H9 (cell line): ENCODE data around the gene XPNPEP2. TPM values are rescaled to one million over a fixed set of nuclear protein-coding genes. Genes with fewer than 3 reads are reported as not detected.

Source experiments
- DNase-seq: peaks from one replicate; pipeline ENCODE4 v3.0.0-alpha.2; 2017
- H2AFZ ChIP-seq: one replicate; pipeline ENCODE4 v1.6.1; 2013; ENCODE audit warnings: mild to moderate bottlenecking, low read length, control low read depth, moderate library complexity
- H2AK5ac ChIP-seq: 2 replicates; pipeline ENCODE4 v1.6.1; 2013; ENCODE audit warnings: low read length, control low read depth, mixed read lengths; ENCODE audit not compliant: insufficient read length
- H2BK120ac ChIP-seq: one replicate; pipeline ENCODE4 v1.6.1; 2013; ENCODE audit warnings: low read depth, mild to moderate bottlenecking, low read length, control low read depth, inconsistent platforms; ENCODE audit not compliant: poor library complexity, severe bottlenecking
- H2BK12ac ChIP-seq: 2 replicates; pipeline ENCODE4 v1.6.1; 2013; ENCODE audit warnings: low read length, control low read depth, mixed read lengths, low read depth; ENCODE audit not compliant: insufficient read length
- H2BK15ac ChIP-seq: 2 replicates; pipeline ENCODE4 v1.6.1; 2013; ENCODE audit warnings: low read depth, low read length, control low read depth
- H2BK20ac ChIP-seq: one replicate; pipeline ENCODE4 v1.6.1; 2013; ENCODE audit warnings: low read depth, mild to moderate bottlenecking, low read length, control low read depth, inconsistent platforms; ENCODE audit not compliant: poor library complexity, severe bottlenecking
- H2BK5ac ChIP-seq: 2 replicates; pipeline ENCODE4 v1.6.1; 2013; ENCODE audit warnings: low read length, control low read depth, mixed read lengths; ENCODE audit not compliant: insufficient read length
- H3K14ac ChIP-seq: 2 replicates; pipeline ENCODE4 v1.6.1; 2013; ENCODE audit warnings: low read length, control low read depth; ENCODE audit not compliant: insufficient read depth
- H3K18ac ChIP-seq: 2 replicates; pipeline ENCODE4 v1.6.1; 2013; ENCODE audit warnings: low read depth, mild to moderate bottlenecking, mixed read lengths, low read length, control low read depth; ENCODE audit not compliant: insufficient read length
- H3K23ac ChIP-seq: 2 replicates; pipeline ENCODE4 v1.6.1; 2013; ENCODE audit warnings: low read length, control low read depth, mixed read lengths, low read depth; ENCODE audit not compliant: insufficient read length
- H3K23me2 ChIP-seq: 2 replicates; pipeline ENCODE4 v1.6.1; 2013; ENCODE audit warnings: low read depth, mild to moderate bottlenecking, mixed read lengths, low read length, control low read depth; ENCODE audit not compliant: insufficient read length, poor library complexity, severe bottlenecking
- H3K27ac ChIP-seq: 2 replicates; pipeline ENCODE4 v1.5.1; 2013; ENCODE audit warnings: low read length, control low read depth, mixed read lengths, low read depth; ENCODE audit not compliant: insufficient read length
- H3K27me3 ChIP-seq: 2 replicates; pipeline ENCODE4 v1.6.1; 2013; ENCODE audit warnings: low read length, control low read depth, inconsistent platforms; ENCODE audit not compliant: insufficient read depth
- H3K4ac ChIP-seq: 2 replicates; pipeline ENCODE4 v1.6.1; 2013; ENCODE audit warnings: low read depth, mild to moderate bottlenecking, control low read depth, inconsistent platforms, low read length, moderate library complexity
- H3K4me1 ChIP-seq: 2 replicates; pipeline ENCODE4 v1.6.1; 2013; ENCODE audit warnings: low read length, control low read depth, inconsistent platforms; ENCODE audit not compliant: insufficient read depth
- H3K4me2 ChIP-seq: 2 replicates; pipeline ENCODE4 v1.6.1; 2013; ENCODE audit warnings: low read length, control low read depth, mixed read lengths; ENCODE audit not compliant: insufficient read length, insufficient read depth
- H3K56ac ChIP-seq: 2 replicates; pipeline ENCODE4 v1.6.1; 2013; ENCODE audit warnings: low read depth, mild to moderate bottlenecking, mixed read lengths, low read length, control low read depth; ENCODE audit not compliant: insufficient read length
- H3K79me1 ChIP-seq: 2 replicates; pipeline ENCODE4 v1.6.1; 2013; ENCODE audit warnings: low read depth, mild to moderate bottlenecking, moderate library complexity, low read length, control low read depth, inconsistent platforms; ENCODE audit not compliant: insufficient read depth, poor library complexity, severe bottlenecking
- H3K79me2 ChIP-seq: 2 replicates; pipeline ENCODE4 v1.6.1; 2013; ENCODE audit warnings: low read length, control low read depth, inconsistent platforms; ENCODE audit not compliant: insufficient read depth
- H3K9ac ChIP-seq: 2 replicates; pipeline ENCODE4 v1.6.1; 2013; ENCODE audit warnings: low read length, control low read depth, mixed read lengths; ENCODE audit not compliant: insufficient read length; ENCODE audit errors: extremely low read depth
- H3K9me3 ChIP-seq: one replicate; pipeline ENCODE4 v1.6.1; 2013; ENCODE audit warnings: low read depth, low read length, inconsistent platforms; ENCODE audit not compliant: control insufficient read depth
- H3T11ph ChIP-seq: one replicate; pipeline ENCODE4 v1.6.1; 2013; ENCODE audit warnings: mild to moderate bottlenecking, low read length, control low read depth, inconsistent platforms
- H4K20me1 ChIP-seq: one replicate; pipeline ENCODE4 v1.6.1; 2013; ENCODE audit not compliant: control insufficient read depth, insufficient read length, insufficient read depth
- H4K5ac ChIP-seq: 2 replicates; pipeline ENCODE4 v1.6.1; 2013; ENCODE audit warnings: low read depth, mild to moderate bottlenecking, mixed read lengths, low read length, control low read depth; ENCODE audit not compliant: insufficient read length
- H4K8ac ChIP-seq: replicated peaks from 2 replicates; pipeline ENCODE4 v1.6.1; 2013; ENCODE audit warnings: low read length, control low read depth, mixed read lengths, low read depth; ENCODE audit not compliant: insufficient read length
- H4K91ac ChIP-seq: 2 replicates; pipeline ENCODE4 v1.6.1; 2013; ENCODE audit warnings: low read depth, mild to moderate bottlenecking, moderate library complexity, mixed read lengths, low read length, control low read depth; ENCODE audit not compliant: insufficient read length
- H3K27ac Mint-ChIP-seq, 3 experiments: 2 replicates in 2 of 3; 3 replicates in 1 of 3; pipeline ENCODE4 v1.8.0; 2020 to 2021; ENCODE audit warnings: mixed read lengths in 3 of 3, mild to moderate bottlenecking in 1 of 3, moderate library complexity in 1 of 3
- H3K27me3 Mint-ChIP-seq: 2 replicates; pipeline ENCODE4 v1.8.0; 2021; ENCODE audit warnings: low read depth, mild to moderate bottlenecking, moderate library complexity, mixed read lengths
- H3K36me3 Mint-ChIP-seq, 3 experiments: 2 replicates in 2 of 3; 3 replicates in 1 of 3; pipeline ENCODE4 v1.8.0; 2020 to 2021; ENCODE audit warnings: low read depth in 3 of 3, mixed read lengths in 3 of 3; ENCODE audit not compliant: insufficient read depth in 1 of 3
- H3K4me1 Mint-ChIP-seq, 2 experiments: 2 replicates each; pipeline ENCODE4 v1.8.0; 2020; ENCODE audit warnings: mixed read lengths in 2 of 2
- H3K4me3 Mint-ChIP-seq, 2 experiments: 2 replicates in 1 of 2; 3 replicates in 1 of 2; pipeline ENCODE4 v1.8.0; 2020 to 2021; ENCODE audit warnings: mild to moderate bottlenecking in 2 of 2, mixed read lengths in 2 of 2, moderate library complexity in 1 of 2
- H3K9me3 Mint-ChIP-seq, 2 experiments: 2 replicates in 1 of 2; 3 replicates in 1 of 2; pipeline ENCODE4 v1.8.0; 2020; ENCODE audit warnings: mild to moderate bottlenecking in 2 of 2, mixed read lengths in 2 of 2, moderate library complexity in 1 of 2
- CTCF ChIP-seq: fragments of 200-600 bp; sonication (generic); conservative IDR thresholded peaks from 3 replicates; pipeline ENCODE4 v1.8.0; 2021; ENCODE audit warnings: antibody characterized with exemption, mild to moderate bottlenecking
- WGBS: extraction: QIAGEN DNeasy Blood & Tissue Kit; methylation state at CpG from one replicate; pipeline ENCODE4 v1.1.7; 2013; ENCODE audit warnings: missing lambda C conversion rate, low lambda C conversion rate, mixed read lengths; ENCODE audit not compliant: insufficient read length; ENCODE audit errors: extremely low coverage; 5-methylcytosine and 5-hydroxymethylcytosine counted together
- total RNA-seq: library from RNA; stranded (reverse); gene quantifications from 2 replicates; pipeline ENCODE4 v1.2.1, GENCODE V29; 2021

Gene XPNPEP2
- total RNA-seq, 1 experiment from 2014 or later: 0.11 TPM

- DNase-seq: no peak
- H3K27me3 ChIP-seq: no peaks in the 10 kb centered on the region
- H2BK15ac ChIP-seq: no peak overlapping the region
- H3K23ac ChIP-seq: no peak overlapping the region
- H2BK120ac ChIP-seq: no peak overlapping the region
- H3K79me2 ChIP-seq: no peaks in the 10 kb centered on the region
- Mint-ChIP-seq H3K4me1 (peaks cover 4 to 8% of the 10 kb centered on the region in 2 experiments), H3K9me3 (peaks cover 0 to 46% of the 10 kb centered on the region in 2 experiments; a peak in 2 of 5 replicates), H3K4me3 (no peak overlapping the region), H3K36me3 (no peaks in the 10 kb centered on the region; a peak in 1 of 7 replicates), H3K27me3 (peaks cover 16% of the 10 kb centered on the region), H3K27ac (no peak overlapping the region)
- H2BK5ac ChIP-seq: no peak overlapping the region
- H4K91ac ChIP-seq: no peak overlapping the region
- no peak overlapping the region for H3K9ac ChIP-seq
- H3K4ac ChIP-seq: no peak overlapping the region
- H4K8ac ChIP-seq: no peak overlapping the region
- H2BK20ac ChIP-seq: no peak overlapping the region
- H3K79me1 ChIP-seq: no peaks in the 10 kb centered on the region
- WGBS: no CpG with 5 or more reads among the region's 7 CpGs
- H2BK12ac ChIP-seq: no peak overlapping the region
- no peaks in the 10 kb centered on the region for H3K23me2 ChIP-seq
- no peak overlapping the region for H3K18ac ChIP-seq
- no peak overlapping the region for H3K27ac ChIP-seq
- H4K20me1 ChIP-seq: no peaks in the 10 kb centered on the region
- no peak overlapping the region for H2AK5ac ChIP-seq
- no peak overlapping the region for H3K14ac ChIP-seq
- H3K4me2 ChIP-seq: no peak overlapping the region
- H2AFZ ChIP-seq: no peak overlapping the region
- no peak overlapping the region for H4K5ac ChIP-seq
- no peak for TF ChIP-seq CTCF
- H3K56ac ChIP-seq: no peak overlapping the region
- no peaks in the 10 kb centered on the region for H3K9me3 ChIP-seq
- H3K4me1 ChIP-seq: no peaks in the 10 kb centered on the region; the same call in 1 of the 2 replicates
- H3T11ph ChIP-seq: no peak overlapping the region
Measured at GRCh38 chrX:129779086-129779672, 40.4 kb downstream of the XPNPEP2 start.
